H1 (cell line): ENCODE measurements around the gene MUC4. TPM values are rescaled to one million over a fixed set of nuclear protein-coding genes. Genes with fewer than 3 reads are reported as not detected.

Experiments used
- CTCF ChIA-PET: fragments of 300-600 bp; sonication (Branson Sonifier 250); formaldehyde crosslinking; loops from one replicate; lab custom pipeline; 2021; ENCODE audit not compliant: partially characterized antibody; lab: Charles Lee
- POLR2A ChIA-PET: fragments of 300-600 bp; sonication (Branson Sonifier 250); formaldehyde crosslinking; loops from one replicate; lab custom pipeline; 2021; ENCODE audit warnings: inconsistent platforms; ENCODE audit not compliant: partially characterized antibody; lab: Charles Lee
- DNase-seq, 2 experiments: peaks; one replicate each; pipeline versions ENCODE4 v3.0.0 to v3.0.0-alpha.2; 2010 to 2022; ENCODE audit warnings: low spot score in 2 of 2, low read depth in 1 of 2, mixed read lengths in 1 of 2
- FAIRE-seq: peaks from 2 replicates; lab custom pipeline; 2011; peaks lifted over from hg19 to GRCh38; lab: Jason Lieb, UNC
- H2AFZ ChIP-seq: 2 replicates; pipeline ENCODE4 v1.8.1; 2012; ENCODE audit warnings: low read length, inconsistent platforms
- H2AK5ac ChIP-seq: 2 replicates; pipeline ENCODE4 v1.6.1; 2013; ENCODE audit warnings: low read depth, low read length
- H2BK120ac ChIP-seq: replicated peaks from 2 replicates; pipeline ENCODE3; 2013; ENCODE audit warnings: low read depth, low read length, inconsistent platforms
- H2BK12ac ChIP-seq: 2 replicates; pipeline ENCODE4 v1.6.1; 2013; ENCODE audit warnings: low read depth, low read length
- H2BK15ac ChIP-seq: 2 replicates; pipeline ENCODE4 v1.6.1; 2013; ENCODE audit warnings: low read length
- H2BK20ac ChIP-seq: 2 replicates; pipeline ENCODE4 v1.6.1; 2013; ENCODE audit warnings: low read length
- H2BK5ac ChIP-seq: 2 replicates; pipeline ENCODE4 v1.6.1; 2013; ENCODE audit warnings: low read depth, low read length
- H3K14ac ChIP-seq: 2 replicates; pipeline ENCODE4 v1.6.1; 2013; ENCODE audit warnings: inconsistent platforms; ENCODE audit not compliant: insufficient read length
- H3K18ac ChIP-seq: 2 replicates; pipeline ENCODE4 v1.6.1; 2013; ENCODE audit warnings: low read length; ENCODE audit errors: extremely low read depth
- H3K23ac ChIP-seq: 2 replicates; pipeline ENCODE4 v1.6.1; 2013; ENCODE audit warnings: inconsistent platforms; ENCODE audit not compliant: insufficient read length
- H3K23me2 ChIP-seq: 2 replicates; pipeline ENCODE4 v1.6.1; 2013; ENCODE audit warnings: low read depth, low read length
- H3K27ac ChIP-seq: 2 replicates; pipeline ENCODE4 v1.6.1; 2011; ENCODE audit warnings: low read depth, low read length, inconsistent platforms
- H3K27me3 ChIP-seq, 4 experiments: replicated peaks in 1 of 4; 1 replicate in 1 of 4; 2 replicates in 3 of 4; pipeline versions ENCODE4 v1.6.1 to v1.8.1; 2011 to 2013; ENCODE audit warnings: low read length in 3 of 4, mild to moderate bottlenecking in 3 of 4, inconsistent platforms in 2 of 4, mixed read lengths in 2 of 4, moderate library complexity in 1 of 4; ENCODE audit not compliant: control insufficient read depth in 3 of 4, insufficient read depth in 3 of 4; ENCODE audit errors: extremely low read depth in 1 of 4
- H3K36me3 ChIP-seq, 4 experiments: 2 replicates each; pipeline versions ENCODE4 v1.6.1 to v1.8.1; 2011 to 2013; ENCODE audit warnings: mild to moderate bottlenecking in 4 of 4, low read length in 3 of 4, moderate library complexity in 2 of 4, control low read depth in 1 of 4, inconsistent platforms in 1 of 4; ENCODE audit not compliant: insufficient read depth in 4 of 4, control insufficient read depth in 2 of 4
- H3K4ac ChIP-seq: replicated peaks from 2 replicates; pipeline ENCODE3; 2013; ENCODE audit warnings: low read length, low read depth, mixed read lengths, inconsistent platforms; ENCODE audit not compliant: insufficient read length
- H3K4me1 ChIP-seq, 4 experiments: replicated peaks in 1 of 4; 1 replicate in 1 of 4; 2 replicates in 3 of 4; pipeline versions ENCODE4 v1.6.1 to v1.8.1; 2011 to 2013; ENCODE audit warnings: low read length in 3 of 4, inconsistent platforms in 2 of 4, mixed read lengths in 1 of 4; ENCODE audit not compliant: insufficient read depth in 4 of 4, control insufficient read depth in 3 of 4
- H3K4me2 ChIP-seq, 2 experiments: 2 replicates each; pipeline versions ENCODE4 v1.6.1 to v1.8.1; 2011 to 2013; ENCODE audit warnings: low read depth in 2 of 2, low read length in 2 of 2, control low read depth in 1 of 2, inconsistent platforms in 1 of 2, mild to moderate bottlenecking in 1 of 2; ENCODE audit not compliant: insufficient read depth in 1 of 2
- H3K4me3 ChIP-seq, 4 experiments: fragments of 200-600, 300-600 bp in 1 of 4; sonication (generic), shearing (Covaris generic), sonication (Bioruptor Twin) in 1 of 4; 2 replicates each; pipeline versions ENCODE4 v1.5.1 to v1.8.1; 2011 to 2016; ENCODE audit warnings: low read length in 4 of 4, low read depth in 3 of 4, control low read depth in 2 of 4, inconsistent platforms in 2 of 4, mild to moderate bottlenecking in 2 of 4, mixed read lengths in 1 of 4, moderate library complexity in 1 of 4; ENCODE audit not compliant: insufficient read depth in 2 of 4; ENCODE audit errors: extremely low read depth in 1 of 4
- H3K56ac ChIP-seq: replicated peaks from 2 replicates; pipeline ENCODE3; 2013; ENCODE audit warnings: low read depth, mild to moderate bottlenecking, mixed read lengths, low read length, inconsistent platforms; ENCODE audit not compliant: insufficient read length
- H3K79me1 ChIP-seq: 2 replicates; pipeline ENCODE4 v1.6.1; 2013; ENCODE audit warnings: low read depth, low read length, control low read depth
- H3K79me2 ChIP-seq, 2 experiments: 2 replicates each; pipeline versions ENCODE4 v1.6.1 to v1.8.1; 2012 to 2013; ENCODE audit warnings: low read length in 2 of 2, mild to moderate bottlenecking in 2 of 2, inconsistent platforms in 1 of 2; ENCODE audit not compliant: insufficient read depth in 2 of 2, control insufficient read depth in 1 of 2
- H3K9ac ChIP-seq, 4 experiments: replicated peaks in 1 of 4; 1 replicate in 1 of 4; 2 replicates in 3 of 4; pipeline versions ENCODE4 v1.6.1 to v1.8.1; 2011 to 2013; ENCODE audit warnings: low read depth in 3 of 4, low read length in 3 of 4, control low read depth in 2 of 4, mild to moderate bottlenecking in 2 of 4, moderate library complexity in 2 of 4, inconsistent platforms in 1 of 4; ENCODE audit errors: extremely low read depth in 1 of 4
- H3K9me3 ChIP-seq, 2 experiments: 2 replicates each; pipeline versions ENCODE4 v1.6.1 to v1.8.1; 2012 to 2013; ENCODE audit warnings: mild to moderate bottlenecking in 2 of 2, moderate library complexity in 2 of 2, control low read depth in 1 of 2, inconsistent platforms in 1 of 2, low read depth in 1 of 2, low read length in 1 of 2, mixed read lengths in 1 of 2; ENCODE audit not compliant: insufficient read depth in 2 of 2
- H4K20me1 ChIP-seq, 2 experiments: replicated peaks in 1 of 2; 2 replicates each; pipeline versions ENCODE3 to v1.8.1; 2011 to 2013; ENCODE audit warnings: inconsistent platforms in 2 of 2, low read length in 2 of 2, mild to moderate bottlenecking in 1 of 2; ENCODE audit not compliant: insufficient read depth in 2 of 2, control insufficient read depth in 1 of 2
- H4K5ac ChIP-seq: 2 replicates; pipeline ENCODE4 v1.6.1; 2013; ENCODE audit warnings: low read length, low read depth, mixed read lengths, inconsistent platforms; ENCODE audit not compliant: insufficient read length
- H4K8ac ChIP-seq: 2 replicates; pipeline ENCODE4 v1.8.0; 2013; ENCODE audit warnings: mild to moderate bottlenecking, moderate library complexity, low read length, inconsistent platforms; ENCODE audit not compliant: insufficient read depth; ENCODE audit errors: extremely low read depth
- H4K91ac ChIP-seq: replicated peaks from 2 replicates; pipeline ENCODE3; 2013; ENCODE audit warnings: low read length, mixed read lengths, inconsistent platforms; ENCODE audit not compliant: insufficient read length
- JUND ChIP-seq: IDR thresholded peaks from 2 replicates; pipeline ENCODE4 v1.6.1; 2011; ENCODE audit warnings: mild to moderate bottlenecking, improper control_type of control experiment, low read length
- RBBP5 ChIP-seq: IDR thresholded peaks from 2 replicates; pipeline ENCODE4 v1.7.1; 2012; ENCODE audit warnings: low read depth, mild to moderate bottlenecking, inconsistent platforms, low read length, moderate library complexity, borderline replicate concordance
- SAP30 ChIP-seq: fragments of 300-600 bp; sonication (generic); IDR thresholded peaks from 2 replicates; pipeline ENCODE4 v1.7.1; 2012; ENCODE audit warnings: low read length, moderate library complexity, mild to moderate bottlenecking, inconsistent platforms; ENCODE audit not compliant: insufficient read depth, insufficient replicate concordance
- SIX5 ChIP-seq: IDR thresholded peaks from 2 replicates; pipeline ENCODE4 v1.6.1; 2011; ENCODE audit warnings: mild to moderate bottlenecking, low read depth, low read length
- TBP ChIP-seq: IDR thresholded peaks from 2 replicates; pipeline ENCODE4 v1.6.1; 2011; ENCODE audit warnings: low read depth, low read length, improper control_type of control experiment
- WGBS, 2 experiments: shearing (Covaris generic) in 1 of 2; methylation state at CpG; one replicate each; pipeline versions ENCODE4 v1.1.6 to v1.1.7; 2013 to 2015; ENCODE audit warnings: low lambda C conversion rate in 2 of 2, mixed read lengths in 2 of 2, inconsistent platforms in 1 of 2, low coverage in 1 of 2, missing lambda C conversion rate in 1 of 2; ENCODE audit not compliant: insufficient replicate concordance in 2 of 2, insufficient coverage in 1 of 2, insufficient read length in 1 of 2; ENCODE audit errors: extremely low coverage in 1 of 2, missing lambda C conversion rate in 1 of 2; 5-methylcytosine and 5-hydroxymethylcytosine counted together
- polyA plus RNA-seq, 7 experiments: library from polyadenylated mRNA; depleted of rRNA in 3 of 7; stranded (reverse) in 5 of 7; unstranded in 2 of 7; fragments of >200 nt in 5 of 7; fragments of 200-250 nt in 2 of 7; gene quantifications; 1 replicate in 5 of 7; 2 replicates in 1 of 7; 4 replicates in 1 of 7; pipeline versions ENCODE4 v1.2.1 to v1.2.3, GENCODE V29; 2011 to 2013; ENCODE audit warnings: missing spikeins in 2 of 7, mixed read lengths in 2 of 7
- total RNA-seq: library from RNA; stranded (reverse); fragmentation: NEBNext Ultra II Directional; extraction: Animal tissue kit (Norgen Biotek cat#: 25700); gene quantifications from 2 replicates; pipeline ENCODE4 v1.2.1, GENCODE V29; 2021

MUC4 gene
- total and polyA plus RNA-seq, 2 of the 8 experiments (the other 6 are each of a cell fraction or from before 2014, with no cell fraction given) = 0.89 to 2.0 TPM

- Histone ChIP-seq H3K4me1 (peaks cover 0 to 10% (median 5%) of the 10 kb centered on the region in 4 experiments; a peak in 6 of 7 replicates), H2BK120ac (no peak overlapping the region), H3K4ac (no peak overlapping the region), H3K23ac (no peak overlapping the region), H3K79me2 (no peaks in the 10 kb centered on the region), H3K9ac (no peak overlapping the region), H2BK12ac (peak overlapping the region; percentile 30; the same call in 1 of the 2 replicates), H3K36me3 (no peaks in the 10 kb centered on the region; a peak in 1 of 8 replicates), H3K79me1 (no peaks in the 10 kb centered on the region), H4K8ac (no peak overlapping the region), H3K18ac (no peak overlapping the region), H2BK20ac (no peak overlapping the region), H2AFZ (no peak overlapping the region), H3K27ac (no peak overlapping the region), H4K5ac (no peak overlapping the region), H3K4me2 (no peak overlapping the region), H4K91ac (no peak overlapping the region), H2BK5ac (no peak overlapping the region), H4K20me1 (no peaks in the 10 kb centered on the region), H2BK15ac (no peak overlapping the region), H3K27me3 (no peaks in the 10 kb centered on the region), H2AK5ac (no peak overlapping the region), H3K14ac (no peak overlapping the region), H3K4me3 (no peak overlapping the region), H3K23me2 (no peaks in the 10 kb centered on the region; the same call in 1 of the 2 replicates), H3K9me3 (no peaks in the 10 kb centered on the region), H3K56ac (no peak overlapping the region)
- no peak for DNase-seq
- no peak for TF ChIP-seq RBBP5
- TF ChIP-seq SIX5 = no peak
- TF ChIP-seq SAP30 = no peak
- no peak for TF ChIP-seq JUND
- no peak for TF ChIP-seq TBP
- WGBS, 2 experiments = 78% methylated on average over 6 of the region's 6 CpGs; no CpG with 5 or more reads in 1 of the 2 experiments
- CTCF ChIA-PET = interaction anchor here (0.8 kb wide), 1 partner anchor 56 kb away, joined by 4 read pairs; no protein-coding TSS in a partner anchor
- no peak for FAIRE-seq
- POLR2A ChIA-PET = interaction anchor here (1.0 to 1.1 kb wide), 2 partner anchors 10 to 30 kb away, joined by 3 read pairs; no protein-coding TSS in a partner anchor
Measured at GRCh38 chr3:195708061-195708460, 103.7 kb downstream of the MUC4 start.
